Transverse colon (tissue), 3 donors: Measurements from ENCODE around the gene SWT1.
A peak's percentile ranks its signal among the peaks of the same experiment; 100 is the strongest.

Source experiments
- CTCF ChIP-seq, 5 experiments: fragments of 200-600 bp in 3 of 5; fragments of 450-650 bp in 2 of 5; sonication (generic) in 3 of 5; IDR thresholded peaks; 1 replicate in 2 of 5; 2 replicates in 3 of 5; pipeline ENCODE4 v1.5.1; 2016 to 2017; ENCODE audit warnings: antibody characterized with exemption in 5 of 5, inconsistent platforms in 3 of 5, mild to moderate bottlenecking in 2 of 5, moderate library complexity in 1 of 5
- POLR2A ChIP-seq: fragments of 450-650 bp; IDR thresholded peaks from one replicate; pipeline ENCODE4 v1.6.1; 2016; ENCODE audit warnings: antibody characterized with exemption, mild to moderate bottlenecking, moderate library complexity

GRCh38 chr1:185157599-185158412, 839 bp downstream of the SWT1 start:
- TF ChIP-seq CTCF (IDR thresholded peaks at IDR 0.05), result peak in 1 of 5 experiments; percentile 2
- TF ChIP-seq POLR2A, result no peak
